Measurements from ENCODE around the gene ZDHHC7.

ZDHHC7 gene

GRCh38 chr16:84973776-84974523, 37.4 kb downstream of the ZDHHC7 start:
- TF ChIP-seq, protein P1, sequence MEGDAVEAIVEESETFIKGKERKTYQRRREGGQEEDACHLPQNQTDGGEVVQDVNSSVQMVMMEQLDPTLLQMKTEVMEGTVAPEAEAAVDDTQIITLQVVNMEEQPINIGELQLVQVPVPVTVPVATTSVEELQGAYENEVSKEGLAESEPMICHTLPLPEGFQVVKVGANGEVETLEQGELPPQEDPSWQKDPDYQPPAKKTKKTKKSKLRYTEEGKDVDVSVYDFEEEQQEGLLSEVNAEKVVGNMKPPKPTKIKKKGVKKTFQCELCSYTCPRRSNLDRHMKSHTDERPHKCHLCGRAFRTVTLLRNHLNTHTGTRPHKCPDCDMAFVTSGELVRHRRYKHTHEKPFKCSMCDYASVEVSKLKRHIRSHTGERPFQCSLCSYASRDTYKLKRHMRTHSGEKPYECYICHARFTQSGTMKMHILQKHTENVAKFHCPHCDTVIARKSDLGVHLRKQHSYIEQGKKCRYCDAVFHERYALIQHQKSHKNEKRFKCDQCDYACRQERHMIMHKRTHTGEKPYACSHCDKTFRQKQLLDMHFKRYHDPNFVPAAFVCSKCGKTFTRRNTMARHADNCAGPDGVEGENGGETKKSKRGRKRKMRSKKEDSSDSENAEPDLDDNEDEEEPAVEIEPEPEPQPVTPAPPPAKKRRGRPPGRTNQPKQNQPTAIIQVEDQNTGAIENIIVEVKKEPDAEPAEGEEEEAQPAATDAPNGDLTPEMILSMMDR (IDR thresholded peaks at IDR 0.05), result no peak
- no peak for DNase-seq (ENCODE audit: low spot score)
- H3K4me3 ChIP-seq, result no peak overlapping the region
- H3K27ac ChIP-seq, result no peak overlapping the region

GRCh38 chr16:84973236-84973635, 38.1 kb downstream of the ZDHHC7 start:
- TF ChIP-seq, protein P1 (IDR thresholded peaks at IDR 0.05), result no peak
- Histone ChIP-seq H3K4me3 (no peak overlapping the region), H3K27ac (peak overlapping the region; percentile 52 to 67)
- DNase-seq (ENCODE audit: low spot score), result no peak

DNA sequence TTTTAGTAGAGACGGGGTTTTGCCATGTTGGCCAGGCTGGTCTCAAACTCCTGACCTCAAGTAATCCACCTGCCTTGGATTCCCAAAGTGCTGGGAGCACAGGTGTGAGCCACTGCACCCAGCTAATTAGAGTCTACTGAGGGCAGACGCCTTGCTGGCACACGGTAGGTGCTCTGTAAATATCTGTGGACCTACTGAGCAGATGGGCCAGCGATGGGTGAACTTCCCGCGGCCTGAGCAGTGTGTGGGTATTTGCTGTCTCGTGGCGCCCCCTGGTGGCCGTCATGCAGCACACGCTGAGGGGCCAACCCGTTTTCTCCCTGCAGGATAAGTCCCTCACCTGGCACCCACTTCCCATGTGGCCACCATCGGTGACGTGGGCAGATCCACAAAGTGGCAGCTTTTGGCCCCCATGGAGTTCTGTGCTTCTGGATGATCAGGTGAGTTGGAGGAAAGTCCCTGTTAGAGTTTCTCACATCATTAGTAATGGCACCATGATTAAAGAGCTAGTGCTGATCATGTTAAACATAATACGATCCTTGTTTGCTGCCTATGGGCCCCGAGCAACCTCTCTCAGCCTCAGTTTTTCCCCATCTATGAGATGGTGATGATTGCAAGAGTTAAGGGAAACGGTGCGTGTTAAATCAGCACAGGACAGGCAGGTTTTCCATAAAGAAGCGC, 40.7 kb downstream of the ZDHHC7 start:
- no peak overlapping the region for H3K27ac ChIP-seq
- no peak for DNase-seq (ENCODE audit: low spot score)

GRCh38 chr16:84967828-84968227, 43.5 kb downstream of the ZDHHC7 start:
- H3K4me3 ChIP-seq, result no peak overlapping the region
- TF ChIP-seq, protein P1 (IDR thresholded peaks at IDR 0.05), result no peak
- no peak overlapping the region for H3K27ac ChIP-seq
- no peak for DNase-seq (ENCODE audit: low spot score)

More for the DNA sequence above, 40.7 kb downstream of the ZDHHC7 start:
- no peak overlapping the region for H3K4me3 ChIP-seq
- TF ChIP-seq, protein P1 (IDR thresholded peaks at IDR 0.05), result peak; percentile 91

- DNase-seq (ENCODE audit: low spot score), result no peak
- TF ChIP-seq, protein P1 (IDR thresholded peaks at IDR 0.05), result no peak
- H3K27ac ChIP-seq, result no peak overlapping the region
- no peak overlapping the region for H3K4me3 ChIP-seq
These were observed 45.6 kb downstream of the ZDHHC7 start for GRCh38 chr16:84965428-84966415.

DNA sequence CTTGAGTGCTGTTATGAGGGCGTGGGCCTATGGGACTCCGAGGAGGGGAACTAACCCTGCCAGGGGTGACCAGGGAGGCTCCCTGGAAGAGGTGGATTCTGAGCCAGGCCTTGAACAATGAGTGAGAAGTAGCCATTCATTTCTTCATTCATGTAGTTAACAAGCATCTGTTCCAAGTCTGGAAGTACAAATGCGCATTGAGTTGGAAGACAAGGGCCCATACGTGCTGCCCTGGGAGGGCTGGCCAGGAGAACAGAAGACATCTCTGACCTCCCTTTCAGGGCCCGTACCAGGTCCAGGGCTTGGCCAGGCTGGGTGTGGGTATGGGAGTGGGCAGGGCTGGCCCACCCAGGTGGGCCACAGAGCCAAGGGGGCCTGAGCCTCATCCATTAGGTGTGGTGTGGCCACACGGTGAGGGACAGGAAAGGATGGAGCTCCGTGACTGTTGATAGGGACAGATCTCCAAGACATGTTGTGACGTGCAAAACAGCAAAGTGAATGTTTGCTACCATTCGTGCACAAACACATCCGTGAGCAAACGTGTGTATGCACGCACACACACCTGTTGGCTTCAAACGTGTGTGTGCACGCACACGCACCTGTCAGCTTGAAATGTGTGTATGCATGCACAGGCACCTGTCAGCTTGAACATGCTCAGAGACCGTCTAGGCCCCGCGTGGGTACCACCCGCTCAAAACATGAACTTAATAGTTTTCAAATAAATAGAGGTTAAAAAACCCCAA, 46.8 kb downstream of the ZDHHC7 start:
- Histone ChIP-seq H3K4me3 (no peak overlapping the region), H3K27ac (no peak overlapping the region)
- TF ChIP-seq, protein P1 (IDR thresholded peaks at IDR 0.05), result no peak
- no peak for DNase-seq (ENCODE audit: low spot score)

Data from coronary artery (tissue), 2 donors.